Measurements from ENCODE around the gene LLGL1. TPM values are rescaled to one million over a fixed set of nuclear protein-coding genes. Genes with fewer than 3 reads are reported as not detected.
A peak's percentile ranks its signal among the peaks of the same experiment; 100 is the strongest.

LLGL1 gene
- total RNA-seq, 1 experiment from 2014 or later = 65.0 TPM

DNA sequence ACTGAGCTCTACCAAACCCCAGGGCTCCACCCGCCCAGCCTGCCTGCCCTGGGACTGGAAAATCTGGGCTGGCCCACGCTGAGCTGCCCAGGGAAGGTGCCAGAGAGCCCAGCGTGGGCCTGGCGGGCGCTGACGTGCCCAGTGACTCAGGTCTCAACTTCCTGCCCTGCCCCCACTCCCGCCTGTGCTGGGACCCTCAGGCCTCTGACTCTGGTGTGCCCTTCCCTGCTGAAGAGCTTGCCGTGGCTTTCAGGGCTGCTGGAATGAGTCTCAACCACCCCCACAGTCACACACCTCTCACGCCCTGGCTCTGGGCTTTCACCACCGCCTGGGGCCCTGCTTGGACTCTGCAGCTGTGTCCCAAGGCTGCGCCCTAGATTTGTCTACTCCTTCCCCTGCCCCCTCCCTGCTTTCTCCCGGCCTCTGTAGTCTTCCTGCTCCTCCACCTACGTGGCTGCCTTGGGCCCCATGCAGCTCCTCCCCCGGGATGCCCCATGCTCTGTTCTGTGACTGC is 10.4 kb downstream of the LLGL1 start:
- no peak overlapping the region for H2BK15ac ChIP-seq (ENCODE audit: low read depth, low read length)
- H3K27me3 Mint-ChIP-seq (ENCODE audit: low read depth) = no peaks in the 10 kb centered on the region
- no peak overlapping the region for H3K9ac ChIP-seq (ENCODE audit: extremely low read depth, insufficient read length, low read length)
- H3K36me3 Mint-ChIP-seq (ENCODE audit: insufficient read depth in 1 of 3, low read depth in 3 of 3) = peaks cover 20 to 67% (median 65%) of the 10 kb centered on the region in 3 experiments
- H3K14ac ChIP-seq (ENCODE audit: insufficient read depth, low read length) = no peak overlapping the region
- H4K91ac ChIP-seq (ENCODE audit: insufficient read length, low read depth, low read length) = no peak overlapping the region
- H3K9me3 ChIP-seq (ENCODE audit: control insufficient read depth, low read depth, low read length) = no peaks in the 10 kb centered on the region
- no peaks in the 10 kb centered on the region for H4K20me1 ChIP-seq (ENCODE audit: control insufficient read depth, insufficient read depth, insufficient read length)
- no peak overlapping the region for H4K8ac ChIP-seq (replicated peaks; ENCODE audit: insufficient read length, low read depth, low read length)
- H2BK120ac ChIP-seq (ENCODE audit: low read depth, low read length, poor library complexity, severe bottlenecking) = no peak overlapping the region
- TF ChIP-seq, protein P1, sequence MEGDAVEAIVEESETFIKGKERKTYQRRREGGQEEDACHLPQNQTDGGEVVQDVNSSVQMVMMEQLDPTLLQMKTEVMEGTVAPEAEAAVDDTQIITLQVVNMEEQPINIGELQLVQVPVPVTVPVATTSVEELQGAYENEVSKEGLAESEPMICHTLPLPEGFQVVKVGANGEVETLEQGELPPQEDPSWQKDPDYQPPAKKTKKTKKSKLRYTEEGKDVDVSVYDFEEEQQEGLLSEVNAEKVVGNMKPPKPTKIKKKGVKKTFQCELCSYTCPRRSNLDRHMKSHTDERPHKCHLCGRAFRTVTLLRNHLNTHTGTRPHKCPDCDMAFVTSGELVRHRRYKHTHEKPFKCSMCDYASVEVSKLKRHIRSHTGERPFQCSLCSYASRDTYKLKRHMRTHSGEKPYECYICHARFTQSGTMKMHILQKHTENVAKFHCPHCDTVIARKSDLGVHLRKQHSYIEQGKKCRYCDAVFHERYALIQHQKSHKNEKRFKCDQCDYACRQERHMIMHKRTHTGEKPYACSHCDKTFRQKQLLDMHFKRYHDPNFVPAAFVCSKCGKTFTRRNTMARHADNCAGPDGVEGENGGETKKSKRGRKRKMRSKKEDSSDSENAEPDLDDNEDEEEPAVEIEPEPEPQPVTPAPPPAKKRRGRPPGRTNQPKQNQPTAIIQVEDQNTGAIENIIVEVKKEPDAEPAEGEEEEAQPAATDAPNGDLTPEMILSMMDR (conservative IDR thresholded peaks at IDR 0.05) = no peak
- H2AFZ ChIP-seq (ENCODE audit: low read length) = no peak overlapping the region
- H3K27me3 ChIP-seq (ENCODE audit: insufficient read depth, low read length) = no peaks in the 10 kb centered on the region
- H3T11ph ChIP-seq (ENCODE audit: low read length) = no peak overlapping the region
- H4K5ac ChIP-seq (ENCODE audit: insufficient read length, low read depth, low read length) = no peak overlapping the region
- no peak overlapping the region for H3K4ac ChIP-seq (ENCODE audit: low read depth, low read length)
- no peak overlapping the region for H2BK12ac ChIP-seq (ENCODE audit: insufficient read length, low read depth, low read length)
- H3K4me1 Mint-ChIP-seq = peaks cover 3 to 5% of the 10 kb centered on the region in 2 experiments; a peak in 3 of 4 replicates
- H2BK20ac ChIP-seq (ENCODE audit: low read depth, low read length, poor library complexity, severe bottlenecking) = no peak overlapping the region
- no peak overlapping the region for H3K4me2 ChIP-seq (ENCODE audit: insufficient read depth, insufficient read length, low read length)
- no peak overlapping the region for H3K23ac ChIP-seq (ENCODE audit: insufficient read length, low read depth, low read length)
- H2AK5ac ChIP-seq (ENCODE audit: insufficient read length, low read length) = no peak overlapping the region
- H3K23me2 ChIP-seq (ENCODE audit: insufficient read length, low read depth, low read length, poor library complexity, severe bottlenecking) = no peaks in the 10 kb centered on the region
- no CpG with 5 or more reads among the region's 14 CpGs for WGBS (ENCODE audit: extremely low coverage, insufficient read length, low lambda C conversion rate)
- H3K27ac ChIP-seq (ENCODE audit: insufficient read length, low read depth, low read length) = no peak overlapping the region
- H3K4me3 Mint-ChIP-seq = no peak overlapping the region
- no peak overlapping the region for H3K56ac ChIP-seq (ENCODE audit: insufficient read length, low read depth, low read length)
- no peaks in the 10 kb centered on the region for H3K9me3 Mint-ChIP-seq
- no peaks in the 10 kb centered on the region for H3K4me1 ChIP-seq (ENCODE audit: insufficient read depth, low read length)
- peak overlapping the region in 2 of 3 experiments; percentile 22 to 65; a peak in 2 of 7 replicates for H3K27ac Mint-ChIP-seq
- H3K79me2 ChIP-seq (ENCODE audit: insufficient read depth, low read length) = no peaks in the 10 kb centered on the region
- H3K18ac ChIP-seq (ENCODE audit: insufficient read length, low read depth, low read length) = no peak overlapping the region
- H3K79me1 ChIP-seq (ENCODE audit: insufficient read depth, low read depth, low read length, poor library complexity, severe bottlenecking) = no peaks in the 10 kb centered on the region
- no peak overlapping the region for H2BK5ac ChIP-seq (ENCODE audit: insufficient read length, low read length)
- no peak for DNase-seq

Measured in H9 (cell line).